Cardiac fibroblast (primary cell): ENCODE data around the gene AICDA.
"Not testable (repeated sequence)": the region's sequence is repeated elsewhere in the genome, so short reads cannot be mapped to it uniquely, and the experiment has no call there.

Source experiments
- DNase-seq, 2 donors: peaks; one replicate each; pipeline versions ENCODE4 v3.0.0 to v3.0.0-alpha.2; 2010; ENCODE audit warnings: low read depth in 2 of 2
- H3K4me3 ChIP-seq, 2 donors: replicated peaks in 1 of 2; 1 replicate in 1 of 2; 2 replicates in 1 of 2; pipeline ENCODE4 v1.5.1; 2011; ENCODE audit warnings: low read depth in 2 of 2, low read length in 2 of 2, mild to moderate bottlenecking in 2 of 2, moderate library complexity in 1 of 2
- TF ChIP-seq, protein P1 (sequence below): IDR thresholded peaks from one replicate; pipeline ENCODE4 v1.5.1; 2011; ENCODE audit warnings: low read depth, mild to moderate bottlenecking, low read length, inconsistent platforms

The AICDA gene

GRCh38 chr12:8603286-8603685, 9.4 kb downstream of the AICDA start:
- no peak for DNase-seq
- TF ChIP-seq, protein P1, sequence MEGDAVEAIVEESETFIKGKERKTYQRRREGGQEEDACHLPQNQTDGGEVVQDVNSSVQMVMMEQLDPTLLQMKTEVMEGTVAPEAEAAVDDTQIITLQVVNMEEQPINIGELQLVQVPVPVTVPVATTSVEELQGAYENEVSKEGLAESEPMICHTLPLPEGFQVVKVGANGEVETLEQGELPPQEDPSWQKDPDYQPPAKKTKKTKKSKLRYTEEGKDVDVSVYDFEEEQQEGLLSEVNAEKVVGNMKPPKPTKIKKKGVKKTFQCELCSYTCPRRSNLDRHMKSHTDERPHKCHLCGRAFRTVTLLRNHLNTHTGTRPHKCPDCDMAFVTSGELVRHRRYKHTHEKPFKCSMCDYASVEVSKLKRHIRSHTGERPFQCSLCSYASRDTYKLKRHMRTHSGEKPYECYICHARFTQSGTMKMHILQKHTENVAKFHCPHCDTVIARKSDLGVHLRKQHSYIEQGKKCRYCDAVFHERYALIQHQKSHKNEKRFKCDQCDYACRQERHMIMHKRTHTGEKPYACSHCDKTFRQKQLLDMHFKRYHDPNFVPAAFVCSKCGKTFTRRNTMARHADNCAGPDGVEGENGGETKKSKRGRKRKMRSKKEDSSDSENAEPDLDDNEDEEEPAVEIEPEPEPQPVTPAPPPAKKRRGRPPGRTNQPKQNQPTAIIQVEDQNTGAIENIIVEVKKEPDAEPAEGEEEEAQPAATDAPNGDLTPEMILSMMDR, result no peak

DNA sequence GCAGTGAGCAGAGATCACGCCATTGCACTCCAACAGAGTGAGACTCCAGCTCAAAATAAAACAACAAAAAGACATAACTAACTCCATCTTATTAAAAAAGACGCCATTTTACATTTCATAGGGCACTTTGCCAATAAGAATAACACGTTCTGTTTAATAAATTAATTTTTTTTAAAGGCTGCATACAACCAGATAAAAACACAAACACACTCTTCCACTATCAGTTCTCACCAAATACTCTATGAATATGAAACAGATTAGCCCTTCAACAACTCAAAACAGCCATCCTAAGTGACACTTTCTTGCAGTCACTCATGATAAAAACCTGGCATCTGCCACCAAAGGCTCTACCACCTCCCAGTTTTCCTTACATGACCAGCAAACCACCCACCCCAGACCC, 16.1 kb downstream of the AICDA start:
- no peak overlapping the region for H3K4me3 ChIP-seq
- TF ChIP-seq, protein P1, result no peak
- no peak for DNase-seq

More at GRCh38 chr12:8603286-8603685, 9.4 kb downstream of the AICDA start:
- H3K4me3 ChIP-seq, result no peak overlapping the region

- no peak overlapping the region for H3K4me3 ChIP-seq
- no peak for DNase-seq
- TF ChIP-seq, protein P1, result no peak
Observed at GRCh38 chr12:8594072-8594471, 18.6 kb downstream of the AICDA start.

DNA sequence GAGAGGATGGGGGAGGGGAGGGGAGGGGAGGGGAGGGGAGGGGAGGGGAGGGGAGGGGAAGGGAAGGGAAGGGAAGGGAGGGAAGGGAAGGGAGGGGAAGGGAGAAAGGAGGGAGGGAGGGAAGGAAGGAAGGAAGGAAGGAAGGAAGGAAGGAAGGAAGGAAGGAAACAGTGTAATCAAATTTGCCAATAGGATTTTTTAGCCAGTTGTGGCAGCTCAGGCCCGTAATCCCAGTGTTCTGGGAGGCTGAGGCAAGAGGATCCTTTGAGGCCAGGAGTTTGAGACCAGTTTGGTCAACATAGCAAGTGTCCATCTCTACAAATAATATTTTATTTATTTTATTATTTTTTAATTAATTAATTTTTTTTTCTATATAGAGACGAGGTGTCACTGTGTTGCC, 19.4 kb downstream of the AICDA start:
- no peak for DNase-seq

GRCh38 chr12:8590842-8591545, 21.7 kb downstream of the AICDA start:
- TF ChIP-seq, protein P1, result no peak
- H3K4me3 ChIP-seq, result no peak overlapping the region
- no peak for DNase-seq

More for the DNA sequence above, 19.4 kb downstream of the AICDA start:
- no peak overlapping the region for H3K4me3 ChIP-seq
- TF ChIP-seq, protein P1, result no peak

- H3K4me3 ChIP-seq, result no peak overlapping the region
- TF ChIP-seq, protein P1, result no peak
- DNase-seq, result no peak
Observed at GRCh38 chr12:8589679-8590078, 23.0 kb downstream of the AICDA start.

DNA sequence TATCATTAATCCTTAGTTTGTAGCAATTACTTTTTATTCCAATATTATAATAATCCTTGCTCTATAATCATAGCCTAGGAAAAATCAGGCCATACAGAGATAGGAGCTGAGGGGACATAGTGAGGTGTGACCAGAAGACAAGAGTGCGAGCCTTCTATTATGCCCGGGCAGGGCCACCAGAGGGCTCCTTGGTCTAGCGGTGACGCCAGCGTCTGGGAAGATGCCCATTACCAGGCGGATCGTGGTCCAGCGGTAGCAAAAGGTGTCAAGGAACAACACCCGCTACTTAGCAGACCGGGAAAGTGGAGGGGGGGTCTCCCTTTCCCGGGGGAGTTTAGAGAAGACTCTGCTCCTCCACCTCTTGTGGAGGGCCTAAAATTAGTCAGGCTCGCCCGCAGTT, 28.2 kb downstream of the AICDA start:
- not testable (repeated sequence) for DNase-seq, H3K4me3 ChIP-seq
